Heart left ventricle (tissue), 16 donors: ENCODE results near the gene KCNQ1. TPM values are rescaled to one million over a fixed set of nuclear protein-coding genes. Genes with fewer than 3 reads are reported as not detected.

Experiments
- ATAC-seq, 4 donors: fragments of 200-7000 bp; cut with Tn5 transposase; one replicate each; pipeline ENCODE4 v1.9.1; 2020 to 2022; ENCODE audit warnings: moderate library complexity in 4 of 4, mild to moderate bottlenecking in 3 of 4, moderate number of reproducible peaks in 1 of 4
- DNase-seq, 5 donors: peaks; one replicate each; pipeline ENCODE4 v3.0.0-alpha.2; 2020
- H3K27ac ChIP-seq, 12 donors: fragments of 200-600 bp; sonication (generic) in 4 of 12; one replicate each; pipeline versions ENCODE4 v1.5.0 to v1.8.0; 2016 to 2022; ENCODE audit warnings: mild to moderate bottlenecking in 2 of 12
- H3K27me3 ChIP-seq, 9 donors: fragments of 200-600 bp; sonication (generic) in 2 of 9; one replicate each; pipeline versions ENCODE4 v1.5.1 to v1.8.0; 2016 to 2022; ENCODE audit warnings: mild to moderate bottlenecking in 3 of 9
- H3K36me3 ChIP-seq, 9 donors: fragments of 200-600 bp; sonication (generic) in 2 of 9; one replicate each; pipeline versions ENCODE4 v1.5.0 to v1.8.0; 2018 to 2022; ENCODE audit warnings: mild to moderate bottlenecking in 2 of 9
- H3K4me1 ChIP-seq, 12 donors: fragments of 200-600 bp; sonication (generic) in 4 of 12; one replicate each; pipeline versions ENCODE4 v1.5.0 to v1.8.0; 2016 to 2022; ENCODE audit warnings: mild to moderate bottlenecking in 3 of 12
- H3K4me3 ChIP-seq, 12 donors: fragments of 200-600 bp; sonication (generic) in 4 of 12; one replicate each; pipeline versions ENCODE4 v1.5.0 to v1.8.0; 2017 to 2022; ENCODE audit warnings: mild to moderate bottlenecking in 9 of 12, moderate library complexity in 4 of 12
- H3K9me3 ChIP-seq, 12 donors: fragments of 200-600 bp; sonication (generic) in 4 of 12; one replicate each; pipeline versions ENCODE4 v1.5.0 to v1.8.0; 2016 to 2022; ENCODE audit warnings: mild to moderate bottlenecking in 1 of 12
- POLR2A ChIP-seq, 2 donors: fragments of 450-650 bp; IDR thresholded peaks; one replicate each; pipeline ENCODE4 v1.6.1; 2017; ENCODE audit warnings: antibody characterized with exemption in 2 of 2, mild to moderate bottlenecking in 2 of 2, moderate library complexity in 2 of 2
- WGBS, 4 donors: extraction: QIAGEN DNeasy Blood & Tissue Kit in 2 of 4; methylation state at CpG; one replicate each; pipeline versions ENCODE4 v1.1.5 to v1.1.7; 2013 to 2018; 5-methylcytosine and 5-hydroxymethylcytosine counted together
- intact Hi-C, 10 donors: fragments of 100-400 bp; cut with DNase I; formaldehyde crosslinking; loops; one replicate each; pipeline versions ENCODE4 v1.11.1 to v1.14.2; 2022
- polyA plus RNA-seq, 2 donors: library from polyadenylated mRNA; stranded (reverse); fragments of 200-250 nt; gene quantifications; one replicate each; pipeline ENCODE4 v1.2.3, GENCODE V29; 2013
- total RNA-seq, 9 donors: library from RNA; depleted of rRNA in 2 of 9; stranded (reverse); fragments of >200 nt in 2 of 9; fragmentation: NEBNext Ultra II Directional in 3 of 9; extraction: Animal tissue kit (Norgen Biotek cat#: 25700) in 3 of 9; gene quantifications; one replicate each; pipeline versions ENCODE4 v1.1.0 to v1.2.4, GENCODE V29; 2016 to 2023
- TF ChIP-seq, protein P1 (sequence below), 12 donors: fragments of 200-600 bp; sonication (generic) in 4 of 12; IDR thresholded peaks; one replicate each; pipeline versions ENCODE4 v1.5.0 to v1.8.0; 2018 to 2022; ENCODE audit warnings: antibody characterized with exemption in 12 of 12, mild to moderate bottlenecking in 5 of 12
- donor health status: ischemic (EF 13 %, LVEDD 7.1; RV severe dilation, severe dysfunction).
- donor health status: healthy with polysubstance abuse.
- donor health status: DM: no; HTN: yes; CAD: no.
- donor health status: DM: no; HTN: no; CAD: no.
- donor health status: ischemic (EF 25% LVEDD 6.9; RV normal size, moderate dysfunction).
- donor health status: ischemic (EF 25% LVEDD 5.7; RV mildly dilated, moderate dysfunction).
- donor health status: healthy.
- donor health status: DM: yes; HTN: yes; CAD: no.
- donor health status: ischemic (EF 35%, LVEDD 5.7; RV mildly dilated, moderate dysfunction).
- donor health status: nonischemic (EF 11% LVEDD 7.7; RV severe dilation, severe dysfunction).
- donor health status: DM: yes; HTN: yes; CAD: no.
- donor health status: PGD.
- donor health status: ischemic (EF 29% LVEDD 5.4; RV normal size, mild dysfunction).
- donor health status: nonischemic (EF 23%, LVEDD 6.1; RV moderate dilation, normal function).

KCNQ1 gene
- total and polyA plus RNA-seq, 11 donors, result 18.6 to 42.4 (median 31.4) TPM

DNA sequence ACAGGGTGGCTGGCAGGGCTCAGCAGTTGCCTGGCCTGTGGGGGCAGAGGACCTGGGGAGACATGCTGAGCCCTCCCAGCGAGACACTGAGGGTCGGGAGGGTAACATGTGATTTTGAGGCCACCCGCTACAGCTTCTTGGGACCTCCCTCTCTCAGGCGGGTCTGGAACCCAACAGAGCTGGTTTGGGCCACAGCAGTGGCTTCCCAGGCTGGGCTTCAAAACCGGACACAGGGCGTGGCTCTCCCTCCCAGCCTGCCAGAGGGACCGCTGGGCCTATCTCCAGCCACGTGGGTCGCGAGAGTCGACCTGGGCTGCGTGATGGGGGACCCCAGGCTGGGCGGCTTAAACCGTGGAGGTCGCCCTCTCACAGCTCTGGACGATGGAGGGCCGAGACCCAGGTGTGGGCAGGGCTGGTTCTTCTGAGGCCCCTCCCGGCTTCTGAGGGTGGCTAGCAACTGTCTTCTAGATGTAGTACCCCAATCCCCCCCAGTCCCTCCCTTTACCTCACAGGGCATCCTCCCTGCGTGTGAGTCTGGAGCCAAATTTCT, 91.7 kb downstream of the KCNQ1 start:
- no peaks in the 10 kb centered on the region for H3K9me3 ChIP-seq
- H3K27me3 ChIP-seq, result no peaks in the 10 kb centered on the region
- ATAC-seq (no peak), DNase-seq (peak in 3 of 5 donors; percentile 7 to 48 (median 14))
- intact Hi-C loops, result loop anchor here in 4 of 10 donors (10.0 kb wide), 3 partner anchors 232 to 342 kb away; partner anchors contain the start of genes C11orf21 (in 3 of the 4) and TSPAN32 (in 3 of the 4)
- H3K4me1 ChIP-seq, result peaks cover 0 to 24% (median 16%) of the 10 kb centered on the region in 12 donors
- no peak overlapping the region for H3K27ac ChIP-seq
- H3K4me3 ChIP-seq, result no peak overlapping the region
- WGBS, 4 donors, result 88 to 100% (median 95%) methylated on average over 7 to 19 of the region's 19 CpGs
- TF ChIP-seq, protein P1, sequence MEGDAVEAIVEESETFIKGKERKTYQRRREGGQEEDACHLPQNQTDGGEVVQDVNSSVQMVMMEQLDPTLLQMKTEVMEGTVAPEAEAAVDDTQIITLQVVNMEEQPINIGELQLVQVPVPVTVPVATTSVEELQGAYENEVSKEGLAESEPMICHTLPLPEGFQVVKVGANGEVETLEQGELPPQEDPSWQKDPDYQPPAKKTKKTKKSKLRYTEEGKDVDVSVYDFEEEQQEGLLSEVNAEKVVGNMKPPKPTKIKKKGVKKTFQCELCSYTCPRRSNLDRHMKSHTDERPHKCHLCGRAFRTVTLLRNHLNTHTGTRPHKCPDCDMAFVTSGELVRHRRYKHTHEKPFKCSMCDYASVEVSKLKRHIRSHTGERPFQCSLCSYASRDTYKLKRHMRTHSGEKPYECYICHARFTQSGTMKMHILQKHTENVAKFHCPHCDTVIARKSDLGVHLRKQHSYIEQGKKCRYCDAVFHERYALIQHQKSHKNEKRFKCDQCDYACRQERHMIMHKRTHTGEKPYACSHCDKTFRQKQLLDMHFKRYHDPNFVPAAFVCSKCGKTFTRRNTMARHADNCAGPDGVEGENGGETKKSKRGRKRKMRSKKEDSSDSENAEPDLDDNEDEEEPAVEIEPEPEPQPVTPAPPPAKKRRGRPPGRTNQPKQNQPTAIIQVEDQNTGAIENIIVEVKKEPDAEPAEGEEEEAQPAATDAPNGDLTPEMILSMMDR (IDR thresholded peaks at IDR 0.05), result no peak
- no peak for TF ChIP-seq POLR2A (IDR thresholded peaks at IDR 0.05)
- no peaks in the 10 kb centered on the region for H3K36me3 ChIP-seq

DNA sequence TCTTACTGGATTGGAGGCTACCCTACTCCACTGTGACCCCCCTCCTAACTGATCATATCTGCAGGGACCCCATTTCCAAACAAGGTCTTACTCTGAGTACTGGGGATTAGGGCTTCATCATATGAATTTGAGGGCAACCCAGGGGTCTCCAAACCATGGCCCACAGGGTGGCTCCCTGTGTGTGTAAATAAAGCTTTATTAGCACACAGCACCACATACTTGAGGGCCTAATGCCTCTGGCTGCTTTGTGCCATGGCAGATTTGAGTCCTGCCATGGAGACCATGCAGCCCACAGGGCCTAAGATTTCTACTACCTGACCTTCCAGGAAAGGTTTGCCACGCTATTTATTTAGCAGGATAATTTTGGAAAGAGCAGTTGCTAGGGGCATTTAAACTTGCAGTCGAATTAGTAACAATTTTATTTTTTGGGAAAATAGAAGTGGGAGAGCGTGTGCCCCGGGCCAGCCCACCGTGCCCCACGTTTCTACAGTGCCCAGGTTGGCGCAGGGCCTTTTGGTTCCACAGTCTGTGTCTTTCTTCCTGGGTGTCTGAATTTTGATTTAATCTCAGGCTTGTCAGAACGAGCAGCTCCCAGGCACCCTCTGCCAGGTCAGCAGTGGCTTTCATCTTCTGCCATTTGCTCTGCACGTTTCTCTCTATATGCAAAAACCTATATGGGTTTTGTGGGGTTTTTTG, 92.3 kb downstream of the KCNQ1 start:
- peak in 1 of 5 donors; percentile 3 for DNase-seq
- ATAC-seq, result no peak
- intact Hi-C loops, result loop anchor here in 4 of 10 donors (10.0 kb wide), 3 partner anchors 232 to 342 kb away; partner anchors contain the start of genes C11orf21 (in 3 of the 4) and TSPAN32 (in 3 of the 4)
- H3K4me1 ChIP-seq, result peaks cover 0 to 24% (median 15%) of the 10 kb centered on the region in 12 donors
- H3K27me3 ChIP-seq, result no peaks in the 10 kb centered on the region
- no peak overlapping the region for H3K4me3 ChIP-seq
- no peak for TF ChIP-seq POLR2A (IDR thresholded peaks at IDR 0.05)
- TF ChIP-seq, protein P1 (IDR thresholded peaks at IDR 0.05), result no peak
- no peak overlapping the region for H3K27ac ChIP-seq
- 93 to 95% (median 95%) methylated on average over 9 of the region's 9 CpGs for WGBS, 4 donors
- no peaks in the 10 kb centered on the region for H3K36me3 ChIP-seq
- no peaks in the 10 kb centered on the region for H3K9me3 ChIP-seq

DNA sequence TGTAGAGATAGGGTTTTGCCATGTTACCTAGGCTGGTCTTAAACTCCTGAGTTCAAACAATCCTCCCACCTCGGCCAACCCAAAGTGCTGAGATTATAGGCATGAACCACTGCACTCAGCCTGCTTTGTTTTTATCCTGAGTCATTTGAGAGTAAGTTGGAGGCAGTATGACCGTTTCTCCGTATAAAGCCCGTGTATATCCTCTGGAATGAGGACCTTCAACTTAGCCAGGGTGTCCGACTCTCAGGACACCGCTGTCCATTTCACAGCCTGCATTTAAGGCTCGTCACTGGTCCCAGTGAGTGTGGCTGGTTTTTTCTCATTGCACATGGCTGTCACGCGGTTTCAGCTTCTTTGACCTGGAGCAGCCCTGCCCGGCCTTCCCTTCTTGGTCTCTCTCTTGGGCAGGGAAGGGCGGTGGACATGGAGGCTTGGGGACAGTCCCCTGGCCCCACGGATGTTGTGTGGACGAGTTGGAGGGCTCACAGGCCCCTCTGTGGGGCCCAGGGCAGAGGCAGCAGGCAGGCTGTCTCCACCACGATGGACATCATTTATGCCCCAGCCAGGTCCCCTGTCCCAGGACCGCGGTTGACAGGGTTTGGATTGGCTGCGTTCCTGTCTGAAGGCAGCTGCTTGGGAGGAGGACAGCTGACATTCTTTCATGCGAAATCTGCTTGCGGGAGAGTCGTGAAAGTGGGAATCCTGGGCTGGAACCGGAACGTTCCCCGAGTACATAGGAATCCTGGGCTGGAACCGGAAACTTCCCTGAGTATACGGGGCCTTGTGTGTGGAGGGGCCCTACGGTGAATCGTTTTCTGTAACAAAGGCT, 93.3 kb downstream of the KCNQ1 start:
- 80 to 89% (median 81%) methylated on average over 24 to 27 of the region's 27 CpGs for WGBS, 4 donors
- H3K36me3 ChIP-seq, result no peaks in the 10 kb centered on the region
- intact Hi-C loops, result loop anchor here in 4 of 10 donors (10.0 kb wide), 3 partner anchors 233 to 343 kb away; partner anchors contain the start of genes C11orf21 (in 3 of the 4) and TSPAN32 (in 3 of the 4)
- no peaks in the 10 kb centered on the region for H3K27me3 ChIP-seq
- no peak overlapping the region for H3K4me3 ChIP-seq
- peaks cover 0 to 16% (median 12%) of the 10 kb centered on the region in 12 donors for H3K4me1 ChIP-seq
- no peak for TF ChIP-seq POLR2A (IDR thresholded peaks at IDR 0.05)
- ATAC-seq (no peak), DNase-seq (peak in 3 of 5 donors; percentile 11 to 46 (median 18))
- H3K9me3 ChIP-seq, result no peaks in the 10 kb centered on the region
- no peak overlapping the region for H3K27ac ChIP-seq

DNA sequence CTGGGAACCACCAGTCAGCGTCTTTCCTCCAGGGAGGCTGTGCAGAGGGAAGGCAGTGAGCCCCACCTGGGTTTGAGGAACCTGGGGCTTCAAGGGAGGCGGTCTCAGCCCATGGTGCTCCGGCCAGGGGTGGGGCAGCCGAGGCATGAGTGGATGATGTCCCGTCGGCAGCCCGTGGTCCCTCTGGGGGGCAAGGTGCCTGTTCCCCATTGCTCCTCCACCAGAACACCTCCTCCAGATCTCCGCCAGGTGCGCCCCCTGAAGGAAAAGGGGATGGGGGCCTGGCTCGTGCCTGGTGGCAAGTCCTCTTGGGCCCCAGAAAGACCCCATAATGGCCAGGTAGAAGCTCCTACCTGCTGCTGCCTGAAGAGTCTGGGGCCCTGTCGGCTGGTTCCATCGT, 94.1 kb downstream of the KCNQ1 start:
- H3K4me1 ChIP-seq, result peaks cover 0 to 8% (median 4%) of the 10 kb centered on the region in 12 donors
- no peaks in the 10 kb centered on the region for H3K9me3 ChIP-seq
- 96 to 100% (median 98%) methylated on average over 5 to 12 of the region's 12 CpGs for WGBS, 4 donors
- no peak overlapping the region for H3K27ac ChIP-seq
- DNase-seq (peak in 2 of 5 donors; percentile 25 to 47), ATAC-seq (no peak)
- H3K27me3 ChIP-seq, result no peaks in the 10 kb centered on the region
- intact Hi-C loops, result loop anchor here in 4 of 10 donors (10.0 kb wide), 3 partner anchors 234 to 344 kb away; partner anchors contain the start of genes C11orf21 (in 3 of the 4) and TSPAN32 (in 3 of the 4)
- no peak overlapping the region for H3K4me3 ChIP-seq
- no peaks in the 10 kb centered on the region for H3K36me3 ChIP-seq
- no peak for TF ChIP-seq POLR2A (IDR thresholded peaks at IDR 0.05)
- TF ChIP-seq, protein P1 (IDR thresholded peaks at IDR 0.05), result no peak
